Parathyroid adenoma (tissue), 2 donors: ENCODE measurements around the gene ATP1A4.
"Not testable (repeated sequence)": the region's sequence is repeated elsewhere in the genome, so short reads cannot be mapped to it uniquely, and the experiment has no call there.

Source experiments
- H2AFZ ChIP-seq: fragments of 300-600 bp; sonication (generic); one replicate; pipeline ENCODE4 v1.7.0; 2017; ENCODE audit warnings: antibody characterized with exemption, mild to moderate bottlenecking
- H3K27ac ChIP-seq: fragments of 300-600 bp; sonication (generic); one replicate; pipeline ENCODE4 v1.7.0; 2017
- H3K27me3 ChIP-seq: fragments of 300-600 bp; sonication (generic); one replicate; pipeline ENCODE4 v1.7.0; 2017; ENCODE audit warnings: low read length; ENCODE audit not compliant: control insufficient read depth, insufficient read depth
- H3K36me3 ChIP-seq: fragments of 300-600 bp; sonication (generic); one replicate; pipeline ENCODE4 v1.7.0; 2017; ENCODE audit warnings: low read length; ENCODE audit not compliant: control insufficient read depth, insufficient read depth
- H3K4me1 ChIP-seq: fragments of 300-600 bp; sonication (generic); one replicate; pipeline ENCODE4 v1.7.0; 2017; ENCODE audit warnings: control low read depth
- H3K4me2 ChIP-seq: fragments of 300-600 bp; sonication (generic); one replicate; pipeline ENCODE4 v1.7.0; 2017; ENCODE audit warnings: low read length
- H3K4me3 ChIP-seq: fragments of 300-600 bp; sonication (generic); one replicate; pipeline ENCODE4 v1.7.0; 2017; ENCODE audit warnings: low read depth, low read length
- H3K79me2 ChIP-seq: fragments of 300-600 bp; sonication (generic); one replicate; pipeline ENCODE4 v1.7.0; 2017; ENCODE audit warnings: control low read depth
- H3K9ac ChIP-seq: fragments of 300-600 bp; sonication (generic); one replicate; pipeline ENCODE4 v1.7.0; 2017; ENCODE audit warnings: mild to moderate bottlenecking
- H3K9me3 ChIP-seq: fragments of 300-600 bp; sonication (generic); one replicate; pipeline ENCODE4 v1.7.0; 2017; ENCODE audit warnings: low read length; ENCODE audit not compliant: control insufficient read depth
- TF ChIP-seq, protein P1 (sequence below): fragments of 300-600 bp; sonication (generic); IDR thresholded peaks from one replicate; pipeline ENCODE4 v1.7.0; 2017; ENCODE audit warnings: antibody characterized with exemption, mild to moderate bottlenecking
- donor health status: primary hyperparathyroidism.

ATP1A4 gene

DNA sequence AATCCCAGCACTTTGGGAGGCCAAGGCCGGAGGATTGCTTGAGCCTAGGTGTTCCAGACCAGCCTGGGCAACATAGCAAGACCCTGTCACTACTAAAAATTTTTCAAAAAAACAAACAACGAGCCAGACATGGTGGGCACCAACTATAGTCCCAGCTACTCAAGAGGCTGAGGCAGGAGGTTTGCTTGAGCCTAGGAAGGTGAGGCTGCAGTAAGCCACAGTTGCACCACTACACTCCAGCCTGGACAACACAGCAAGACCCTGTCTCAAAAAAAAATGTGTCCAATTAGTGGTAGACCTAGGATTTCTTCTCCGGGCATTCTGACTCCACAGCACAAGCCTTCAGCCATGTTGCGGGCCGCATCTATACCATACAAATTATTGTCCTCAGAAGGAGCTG is 46.2 kb upstream of the ATP1A4 start:
- H2AFZ ChIP-seq = no peak overlapping the region
- H3K27ac ChIP-seq = no peak overlapping the region
- H3K9me3 ChIP-seq = no peaks in the 10 kb centered on the region
- no peak overlapping the region for H3K4me2 ChIP-seq
- H3K9ac ChIP-seq = no peak overlapping the region
- no peaks in the 10 kb centered on the region for H3K36me3 ChIP-seq
- no peaks in the 10 kb centered on the region for H3K4me1 ChIP-seq
- H3K79me2 ChIP-seq = no peaks in the 10 kb centered on the region
- no peaks in the 10 kb centered on the region for H3K27me3 ChIP-seq
- H3K4me3 ChIP-seq = no peak overlapping the region
- TF ChIP-seq, protein P1, sequence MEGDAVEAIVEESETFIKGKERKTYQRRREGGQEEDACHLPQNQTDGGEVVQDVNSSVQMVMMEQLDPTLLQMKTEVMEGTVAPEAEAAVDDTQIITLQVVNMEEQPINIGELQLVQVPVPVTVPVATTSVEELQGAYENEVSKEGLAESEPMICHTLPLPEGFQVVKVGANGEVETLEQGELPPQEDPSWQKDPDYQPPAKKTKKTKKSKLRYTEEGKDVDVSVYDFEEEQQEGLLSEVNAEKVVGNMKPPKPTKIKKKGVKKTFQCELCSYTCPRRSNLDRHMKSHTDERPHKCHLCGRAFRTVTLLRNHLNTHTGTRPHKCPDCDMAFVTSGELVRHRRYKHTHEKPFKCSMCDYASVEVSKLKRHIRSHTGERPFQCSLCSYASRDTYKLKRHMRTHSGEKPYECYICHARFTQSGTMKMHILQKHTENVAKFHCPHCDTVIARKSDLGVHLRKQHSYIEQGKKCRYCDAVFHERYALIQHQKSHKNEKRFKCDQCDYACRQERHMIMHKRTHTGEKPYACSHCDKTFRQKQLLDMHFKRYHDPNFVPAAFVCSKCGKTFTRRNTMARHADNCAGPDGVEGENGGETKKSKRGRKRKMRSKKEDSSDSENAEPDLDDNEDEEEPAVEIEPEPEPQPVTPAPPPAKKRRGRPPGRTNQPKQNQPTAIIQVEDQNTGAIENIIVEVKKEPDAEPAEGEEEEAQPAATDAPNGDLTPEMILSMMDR = no peak

DNA sequence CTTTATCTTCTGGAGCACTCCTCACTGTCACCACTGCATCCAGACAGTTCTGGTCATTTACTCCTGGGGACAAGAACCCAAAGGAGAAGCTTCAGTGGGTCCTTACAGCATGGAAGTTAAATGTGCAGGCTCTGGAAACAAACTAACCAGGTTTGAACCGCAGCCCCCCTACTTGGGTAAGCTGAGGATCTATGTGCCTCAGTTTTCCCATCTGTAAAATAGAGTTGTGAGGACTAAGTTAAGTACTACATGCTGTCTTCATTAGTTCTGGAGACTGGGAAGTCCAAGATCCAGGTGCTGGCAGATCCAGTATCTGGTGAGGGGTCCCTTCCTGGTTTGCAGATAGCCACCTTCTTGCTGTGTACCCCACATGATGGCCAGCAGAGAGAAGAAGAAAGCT is 43.9 kb upstream of the ATP1A4 start:
- H3K9ac ChIP-seq = no peak overlapping the region

GRCh38 chr1:160108888-160109662 is 42.3 kb upstream of the ATP1A4 start:
- H3K36me3 ChIP-seq = no peaks in the 10 kb centered on the region
- H3K9me3 ChIP-seq = no peaks in the 10 kb centered on the region
- no peak overlapping the region for H3K4me3 ChIP-seq
- no peak overlapping the region for H2AFZ ChIP-seq
- H3K27ac ChIP-seq = no peak overlapping the region
- no peak overlapping the region for H3K9ac ChIP-seq
- TF ChIP-seq, protein P1 = no peak
- no peaks in the 10 kb centered on the region for H3K4me1 ChIP-seq
- H3K27me3 ChIP-seq = no peaks in the 10 kb centered on the region
- H3K4me2 ChIP-seq = no peak overlapping the region
- H3K79me2 ChIP-seq = no peaks in the 10 kb centered on the region

More for the DNA sequence above, 43.9 kb upstream of the ATP1A4 start:
- Histone ChIP-seq H2AFZ (no peak overlapping the region), H3K4me1 (no peaks in the 10 kb centered on the region), H3K27ac (no peak overlapping the region), H3K79me2 (no peaks in the 10 kb centered on the region), H3K4me2 (no peak overlapping the region), H3K9me3 (no peaks in the 10 kb centered on the region), H3K27me3 (no peaks in the 10 kb centered on the region), H3K4me3 (no peak overlapping the region), H3K36me3 (no peaks in the 10 kb centered on the region)
- TF ChIP-seq, protein P1 = no peak

DNA sequence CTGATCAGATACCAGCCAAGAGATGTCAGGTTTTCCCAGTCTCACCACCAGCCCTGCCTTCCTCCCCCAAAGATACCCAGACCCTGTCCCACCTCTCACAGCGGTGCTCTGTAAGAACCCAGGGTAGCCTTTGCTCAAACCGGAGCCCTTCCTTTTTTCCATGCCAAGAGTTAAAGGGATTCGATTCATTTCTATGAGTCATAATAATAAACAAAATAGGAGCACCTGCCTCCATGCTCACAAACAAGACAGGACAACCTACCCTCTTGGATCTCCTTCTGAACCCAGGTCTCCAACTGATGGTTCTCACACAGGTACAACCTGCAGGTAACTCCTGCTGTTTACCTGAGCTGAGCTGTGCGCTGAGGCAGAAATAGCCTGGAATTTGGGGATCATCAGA is 41.7 kb upstream of the ATP1A4 start:
- Histone ChIP-seq H3K27ac (no peak overlapping the region), H3K4me3 (no peak overlapping the region), H3K27me3 (no peaks in the 10 kb centered on the region), H3K79me2 (no peaks in the 10 kb centered on the region), H3K4me2 (no peak overlapping the region), H2AFZ (no peak overlapping the region), H3K4me1 (no peaks in the 10 kb centered on the region), H3K9me3 (no peaks in the 10 kb centered on the region), H3K36me3 (no peaks in the 10 kb centered on the region), H3K9ac (no peak overlapping the region)
- TF ChIP-seq, protein P1 = no peak

GRCh38 chr1:160111462-160111861 is 39.9 kb upstream of the ATP1A4 start:
- H3K4me3 ChIP-seq, H3K4me2 ChIP-seq, H3K36me3 ChIP-seq, H3K27ac ChIP-seq, H3K9ac ChIP-seq, H3K9me3 ChIP-seq, H3K4me1 ChIP-seq, H3K27me3 ChIP-seq, H2AFZ ChIP-seq, H3K79me2 ChIP-seq: not testable (repeated sequence)
